H1 (cell line): ENCODE measurements around the gene STK11IP. TPM values are rescaled to one million over a fixed set of nuclear protein-coding genes. Genes with fewer than 3 reads are reported as not detected.

ENCODE experiments used
- ASH2L ChIP-seq: fragments of 200-600, 300-600 bp; sonication (generic); IDR thresholded peaks from one replicate; pipeline ENCODE4 v1.7.1; 2017; ENCODE audit warnings: low read length
- HDAC2 ChIP-seq, 2 experiments: fragments of 300-600 bp in 1 of 2; sonication (generic) in 1 of 2; IDR thresholded peaks; 2 replicates each; pipeline ENCODE4 v1.6.1; 2011 to 2012; ENCODE audit warnings: low read depth in 2 of 2, low read length in 2 of 2, mild to moderate bottlenecking in 2 of 2, moderate library complexity in 2 of 2, borderline replicate concordance in 1 of 2, inconsistent platforms in 1 of 2
- JUN ChIP-seq: IDR thresholded peaks from 2 replicates; pipeline ENCODE4 v1.6.1; 2011; ENCODE audit warnings: low read depth, mild to moderate bottlenecking, improper control_type of control experiment, low read length
- KDM1A ChIP-seq: fragments of 200-600, 300-600 bp; sonication (generic); IDR thresholded peaks from 2 replicates; pipeline ENCODE4 v1.7.1; 2016; ENCODE audit warnings: mild to moderate bottlenecking, low read length, borderline replicate concordance
- POLR2A ChIP-seq, 2 experiments: IDR thresholded peaks; 1 replicate in 1 of 2; 2 replicates in 1 of 2; pipeline ENCODE4 v1.6.1; 2011; ENCODE audit warnings: low read depth in 2 of 2, low read length in 2 of 2, mild to moderate bottlenecking in 2 of 2; ENCODE audit errors: control extremely low read depth in 1 of 2
- SIN3A ChIP-seq, 2 experiments: IDR thresholded peaks in 1 of 2; conservative IDR thresholded peaks in 1 of 2; 2 replicates each; pipeline ENCODE4 v1.6.1; 2011 to 2012; ENCODE audit warnings: low read length in 2 of 2, improper control_type of control experiment in 1 of 2, low read depth in 1 of 2, mild to moderate bottlenecking in 1 of 2
- SP1 ChIP-seq: IDR thresholded peaks from 2 replicates; pipeline ENCODE4 v1.6.1; 2011; ENCODE audit warnings: low read depth, low read length
- TAF1 ChIP-seq: IDR thresholded peaks from 2 replicates; pipeline ENCODE4 v1.6.1; 2011; ENCODE audit warnings: mild to moderate bottlenecking, low read depth, low read length
- polyA plus RNA-seq, 7 experiments: library from polyadenylated mRNA; depleted of rRNA in 3 of 7; stranded (reverse) in 5 of 7; unstranded in 2 of 7; fragments of >200 nt in 5 of 7; fragments of 200-250 nt in 2 of 7; gene quantifications; 1 replicate in 5 of 7; 2 replicates in 1 of 7; 4 replicates in 1 of 7; pipeline versions ENCODE4 v1.2.1 to v1.2.3, GENCODE V29; 2011 to 2013; ENCODE audit warnings: missing spikeins in 2 of 7, mixed read lengths in 2 of 7
- total RNA-seq: library from RNA; stranded (reverse); fragmentation: NEBNext Ultra II Directional; extraction: Animal tissue kit (Norgen Biotek cat#: 25700); gene quantifications from 2 replicates; pipeline ENCODE4 v1.2.1, GENCODE V29; 2021
- TF ChIP-seq, protein P1 (sequence below): IDR thresholded peaks from 2 replicates; pipeline ENCODE4 v1.6.1; 2012; ENCODE audit warnings: inconsistent platforms
- TF ChIP-seq, protein P2 (sequence below): IDR thresholded peaks from 2 replicates; pipeline ENCODE4 v1.6.1; 2012; ENCODE audit warnings: inconsistent platforms
- TF ChIP-seq, protein P3 (sequence below): IDR thresholded peaks from 2 replicates; pipeline ENCODE4 v1.6.1; 2012; ENCODE audit warnings: low read length, inconsistent platforms

Gene STK11IP
- total and polyA plus RNA-seq, 2 of the 8 experiments (the other 6 are each of a cell fraction or from before 2014, with no cell fraction given) = 18.5 to 29.6 TPM

DNA sequence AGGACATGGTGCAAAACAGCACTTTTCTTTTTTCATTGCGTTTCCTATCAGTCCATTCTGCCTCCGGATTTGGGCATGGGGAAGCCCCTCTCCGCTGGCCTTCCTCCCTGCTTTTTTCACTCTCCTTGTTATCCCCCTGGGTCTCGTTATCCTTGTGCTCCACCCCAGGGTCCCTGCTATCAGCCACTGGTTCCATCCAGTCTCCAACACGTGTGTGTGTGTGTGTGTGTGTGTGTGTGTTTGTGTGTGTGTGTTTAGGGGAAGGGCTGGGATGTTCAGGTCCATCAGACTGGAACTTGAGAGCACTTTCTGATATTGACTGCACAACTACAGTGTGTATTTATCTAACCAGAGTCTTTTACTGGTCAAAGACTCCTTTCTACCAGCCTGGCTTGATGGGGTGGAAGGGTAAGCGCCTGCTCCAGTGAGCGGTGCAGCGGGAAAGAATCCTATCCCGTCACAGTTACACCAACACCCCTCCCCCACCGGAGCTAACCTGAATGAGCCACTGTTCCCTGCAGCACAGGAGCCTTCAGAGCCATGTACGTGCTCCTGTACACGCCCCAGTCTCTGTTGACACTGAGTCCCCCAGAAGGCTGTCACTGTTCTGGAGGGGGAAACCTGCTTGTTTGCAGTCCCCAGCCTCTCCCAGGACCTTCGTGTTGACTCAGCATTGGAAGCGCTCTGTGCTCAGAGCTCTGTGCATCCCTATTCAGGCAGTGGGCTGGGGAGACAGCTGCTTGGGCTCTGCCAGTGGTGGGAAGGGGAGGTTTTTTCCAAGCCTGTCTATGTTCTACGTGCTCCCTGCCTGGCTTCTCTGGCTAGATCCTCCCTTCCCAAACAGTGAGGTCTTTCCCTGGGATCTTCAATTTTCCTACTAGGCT lies 20.9 kb upstream of the STK11IP start (continued):
- TF ChIP-seq, protein P1, sequence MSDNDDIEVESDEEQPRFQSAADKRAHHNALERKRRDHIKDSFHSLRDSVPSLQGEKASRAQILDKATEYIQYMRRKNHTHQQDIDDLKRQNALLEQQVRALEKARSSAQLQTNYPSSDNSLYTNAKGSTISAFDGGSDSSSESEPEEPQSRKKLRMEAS = peak; percentile 36; the same call in 1 of the 2 replicates
- peak; percentile 83 for TF ChIP-seq ASH2L
- peak; percentile 73; the same call in 1 of the 2 replicates for TF ChIP-seq SP1
- TF ChIP-seq, protein P2, sequence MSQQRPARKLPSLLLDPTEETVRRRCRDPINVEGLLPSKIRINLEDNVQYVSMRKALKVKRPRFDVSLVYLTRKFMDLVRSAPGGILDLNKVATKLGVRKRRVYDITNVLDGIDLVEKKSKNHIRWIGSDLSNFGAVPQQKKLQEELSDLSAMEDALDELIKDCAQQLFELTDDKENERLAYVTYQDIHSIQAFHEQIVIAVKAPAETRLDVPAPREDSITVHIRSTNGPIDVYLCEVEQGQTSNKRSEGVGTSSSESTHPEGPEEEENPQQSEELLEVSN = peak; percentile 41; the same call in 1 of the 2 replicates
- TF ChIP-seq SIN3A (conservative IDR thresholded peaks at IDR 0.05 in 1 of 2, IDR thresholded peaks at IDR 0.05 in 1 of 2; ENCODE audit: low read depth in 1 of 2, low read length in 2 of 2) = peak; percentile 41 to 44; a peak in 1 of 4 replicates
- no peak for TF ChIP-seq JUN
- TF ChIP-seq KDM1A = no peak; the same call in 1 of the 2 replicates
- 0 out of 2 replicates have a peak, but pooled peaks have one; percentile 32 for TF ChIP-seq TAF1
- TF ChIP-seq HDAC2 (IDR thresholded peaks at IDR 0.05; ENCODE audit: borderline replicate concordance in 1 of 2, low read depth in 2 of 2, low read length in 2 of 2) = 0 out of 4 replicates have a peak, but pooled peaks of 1 of the 2 experiments have one; percentile 51
- TF ChIP-seq, protein P3, sequence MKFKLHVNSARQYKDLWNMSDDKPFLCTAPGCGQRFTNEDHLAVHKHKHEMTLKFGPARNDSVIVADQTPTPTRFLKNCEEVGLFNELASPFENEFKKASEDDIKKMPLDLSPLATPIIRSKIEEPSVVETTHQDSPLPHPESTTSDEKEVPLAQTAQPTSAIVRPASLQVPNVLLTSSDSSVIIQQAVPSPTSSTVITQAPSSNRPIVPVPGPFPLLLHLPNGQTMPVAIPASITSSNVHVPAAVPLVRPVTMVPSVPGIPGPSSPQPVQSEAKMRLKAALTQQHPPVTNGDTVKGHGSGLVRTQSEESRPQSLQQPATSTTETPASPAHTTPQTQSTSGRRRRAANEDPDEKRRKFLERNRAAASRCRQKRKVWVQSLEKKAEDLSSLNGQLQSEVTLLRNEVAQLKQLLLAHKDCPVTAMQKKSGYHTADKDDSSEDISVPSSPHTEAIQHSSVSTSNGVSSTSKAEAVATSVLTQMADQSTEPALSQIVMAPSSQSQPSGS = no peak; the same call in 1 of the 2 replicates
- peak in 1 of 2 experiments; percentile 38; a peak in 1 of 3 replicates for TF ChIP-seq POLR2A (IDR thresholded peaks at IDR 0.05; ENCODE audit: control extremely low read depth in 1 of 2, low read depth in 2 of 2, low read length in 2 of 2)
